Gastroesophageal sphincter (tissue), 4 donors: ENCODE results near the gene BAG5. TPM values are rescaled to one million over a fixed set of nuclear protein-coding genes. Genes with fewer than 3 reads are reported as not detected.

Source experiments
- ATAC-seq: fragments of 150-250 bp; one replicate; pipeline ENCODE4 v1.9.1; 2016; ENCODE audit warnings: mild to moderate bottlenecking, moderate library complexity
- H3K27ac ChIP-seq, 4 donors: fragments of 200-600 bp; sonication (generic) in 3 of 4; 1 replicate in 3 of 4; 2 replicates in 1 of 4; pipeline ENCODE4 v1.5.1; 2016 to 2019
- H3K27me3 ChIP-seq: fragments of 200-600 bp; sonication (generic); one replicate; pipeline ENCODE4 v1.5.1; 2019
- H3K36me3 ChIP-seq, 2 donors: fragments of 200-600 bp; sonication (generic); one replicate each; pipeline ENCODE4 v1.5.1; 2019; ENCODE audit warnings: control low read depth in 1 of 2
- H3K4me1 ChIP-seq, 3 donors: fragments of 200-600 bp; sonication (generic); 1 replicate in 2 of 3; 2 replicates in 1 of 3; pipeline ENCODE4 v1.5.1; 2016 to 2019; ENCODE audit warnings: control low read depth in 2 of 3
- H3K4me3 ChIP-seq, 2 donors: fragments of 200-600 bp; sonication (generic); one replicate each; pipeline ENCODE4 v1.5.1; 2019; ENCODE audit warnings: mild to moderate bottlenecking in 1 of 2, moderate library complexity in 1 of 2
- H3K9me3 ChIP-seq, 3 donors: fragments of 200-600 bp; sonication (generic); one replicate each; pipeline ENCODE4 v1.5.1; 2017 to 2019; ENCODE audit warnings: control low read depth in 2 of 3
- CTCF ChIP-seq, 4 experiments: fragments of 200-600 bp in 2 of 4; fragments of 450-650 bp in 2 of 4; sonication (generic) in 1 of 4; IDR thresholded peaks; one replicate each; pipeline ENCODE4 v1.5.1; 2017 to 2019; ENCODE audit warnings: antibody characterized with exemption in 4 of 4, mild to moderate bottlenecking in 2 of 4, moderate library complexity in 2 of 4
- EP300 ChIP-seq: sonication (generic); formaldehyde crosslinking; IDR thresholded peaks from one replicate; pipeline ENCODE4 v1.6.1; 2017; ENCODE audit warnings: antibody characterized with exemption, mild to moderate bottlenecking
- POLR2A ChIP-seq, 2 donors: fragments of 450-650 bp; IDR thresholded peaks; one replicate each; pipeline ENCODE4 v1.6.1; 2017; ENCODE audit warnings: antibody characterized with exemption in 2 of 2, mild to moderate bottlenecking in 2 of 2, moderate library complexity in 1 of 2
- POLR2AphosphoS5 ChIP-seq: sonication (generic); formaldehyde crosslinking; IDR thresholded peaks from one replicate; pipeline ENCODE4 v1.6.1; 2017; ENCODE audit warnings: antibody characterized with exemption
- WGBS, 2 donors: methylation state at CpG; one replicate each; pipeline ENCODE4 v1.1.5; 2018; ENCODE audit warnings: low coverage in 1 of 2; 5-methylcytosine and 5-hydroxymethylcytosine counted together
- total RNA-seq, 4 donors: library from RNA; depleted of rRNA; stranded (reverse); fragments of >200 nt; gene quantifications; one replicate each; pipeline ENCODE4 v1.1.0, GENCODE V29; 2016

Gene BAG5
- total RNA-seq, 4 donors from 2014 or later, result 31.1 to 41.3 (median 38.5) TPM

GRCh38 chr14:103606963-103607668 lies 44.7 kb upstream of the BAG5 start:
- H3K27me3 ChIP-seq, result peaks cover 5% of the 10 kb centered on the region
- H3K36me3 ChIP-seq, result no peaks in the 10 kb centered on the region
- peaks cover 0 to 23% (median 15%) of the 10 kb centered on the region in 3 donors for H3K4me1 ChIP-seq
- TF ChIP-seq POLR2AphosphoS5 (peak; percentile 92), CTCF (IDR thresholded peaks at IDR 0.05) (peak in 3 of 4 experiments; percentile 5 to 50 (median 45)), EP300 (no peak)
- ATAC-seq, result peak; percentile 92
- H3K4me3 ChIP-seq, result peak overlapping the region in 1 of 2 donors; percentile 38
- peak overlapping the region in 3 of 4 donors; percentile 35 to 44 (median 43) for H3K27ac ChIP-seq
- 0% methylated on average over 2 to 4 of the region's 25 CpGs for WGBS, 2 donors
- H3K9me3 ChIP-seq, result peaks cover 0 to 17% (median 0%) of the 10 kb centered on the region in 3 donors

GRCh38 chr14:103604620-103605019 lies 42.2 kb upstream of the BAG5 start:
- WGBS, 2 donors, result 92% methylated on average over 2 of the region's 5 CpGs; no CpG with 5 or more reads in 1 of the 2 donors
- no peak for ATAC-seq
- TF ChIP-seq POLR2AphosphoS5 (no peak), CTCF (IDR thresholded peaks at IDR 0.05) (no peak), EP300 (no peak), POLR2A (IDR thresholded peaks at IDR 0.05) (no peak)
- H3K4me1 ChIP-seq, result peaks cover 0 to 23% (median 15%) of the 10 kb centered on the region in 3 donors
- peaks cover 4% of the 10 kb centered on the region for H3K27me3 ChIP-seq
- H3K27ac ChIP-seq, result no peak overlapping the region
- no peaks in the 10 kb centered on the region for H3K36me3 ChIP-seq
- no peak overlapping the region for H3K4me3 ChIP-seq
- H3K9me3 ChIP-seq, result no peaks in the 10 kb centered on the region

- TF ChIP-seq CTCF (IDR thresholded peaks at IDR 0.05), result no peak
- TF ChIP-seq EP300, result no peak
- TF ChIP-seq POLR2AphosphoS5, result no peak
- no peak for TF ChIP-seq POLR2A (IDR thresholded peaks at IDR 0.05)
- 91 to 95% methylated on average over 4 to 5 of the region's 5 CpGs for WGBS, 2 donors
- ATAC-seq, result no peak
Observed at GRCh38 chr14:103600503-103600902, 38.0 kb upstream of the BAG5 start.

GRCh38 chr14:103597623-103598377 lies 35.3 kb upstream of the BAG5 start:
- Histone ChIP-seq H3K36me3 (peaks cover 0 to 4% of the 10 kb centered on the region in 2 donors), H3K4me1 (peaks cover 0 to 21% (median 4%) of the 10 kb centered on the region in 3 donors), H3K27me3 (no peaks in the 10 kb centered on the region), H3K27ac (peak overlapping the region in 1 of 4 donors; percentile 43), H3K4me3 (no peak overlapping the region), H3K9me3 (no peaks in the 10 kb centered on the region)
- peak; percentile 76 for ATAC-seq
- TF ChIP-seq EP300, result no peak
- no peak for TF ChIP-seq CTCF (IDR thresholded peaks at IDR 0.05)
- TF ChIP-seq POLR2AphosphoS5, result no peak
- TF ChIP-seq POLR2A (IDR thresholded peaks at IDR 0.05), result no peak
- 78% methylated on average over 9 of the region's 10 CpGs; no CpG with 5 or more reads in 1 of the 2 donors for WGBS, 2 donors

More at GRCh38 chr14:103600503-103600902, 38.0 kb upstream of the BAG5 start:
- H3K4me3 ChIP-seq, result no peak overlapping the region
- H3K9me3 ChIP-seq, result no peaks in the 10 kb centered on the region
- H3K27me3 ChIP-seq, result no peaks in the 10 kb centered on the region
- no peak overlapping the region for H3K27ac ChIP-seq
- H3K36me3 ChIP-seq, result no peaks in the 10 kb centered on the region
- H3K4me1 ChIP-seq, result peaks cover 0 to 9% (median 4%) of the 10 kb centered on the region in 3 donors
